Breast epithelium (tissue), 3 donors: ENCODE data around the gene TAS2R41.

Experiments
- CTCF ChIP-seq, 3 donors: fragments of 450-650 bp; IDR thresholded peaks; one replicate each; pipeline ENCODE4 v1.5.1; 2016 to 2017; ENCODE audit warnings: antibody characterized with exemption in 3 of 3, mild to moderate bottlenecking in 3 of 3, moderate library complexity in 3 of 3
- POLR2A ChIP-seq: fragments of 450-650 bp; IDR thresholded peaks from one replicate; pipeline ENCODE4 v1.6.1; 2016; ENCODE audit warnings: antibody characterized with exemption, mild to moderate bottlenecking, moderate library complexity
- POLR2AphosphoS5 ChIP-seq, 3 donors: sonication (generic); formaldehyde crosslinking; IDR thresholded peaks; one replicate each; pipeline ENCODE4 v1.6.1; 2017; ENCODE audit warnings: antibody characterized with exemption in 3 of 3

GRCh38 chr7:143463957-143464356, 13.7 kb upstream of the TAS2R41 start:
- no peak for TF ChIP-seq POLR2AphosphoS5 (IDR thresholded peaks at IDR 0.05)
- TF ChIP-seq CTCF (IDR thresholded peaks at IDR 0.05), result no peak
- TF ChIP-seq POLR2A, result no peak
